Esophagus muscularis mucosa (tissue), 4 donors: ENCODE results near the gene TRABD2B.

Experiments
- EP300 ChIP-seq: sonication (generic); formaldehyde crosslinking; IDR thresholded peaks from one replicate; pipeline ENCODE4 v1.6.1; 2017; ENCODE audit warnings: antibody characterized with exemption
- POLR2A ChIP-seq: fragments of 450-650 bp; IDR thresholded peaks from one replicate; pipeline ENCODE4 v1.6.1; 2017; ENCODE audit warnings: antibody characterized with exemption, moderate library complexity, mild to moderate bottlenecking, low read depth
- TF ChIP-seq, protein P1 (sequence below), 3 experiments: fragments of 200-600 bp in 2 of 3; fragments of 450-650 bp in 1 of 3; sonication (generic) in 2 of 3; IDR thresholded peaks; one replicate each; pipeline ENCODE4 v1.5.1; 2017 to 2019; ENCODE audit warnings: antibody characterized with exemption in 3 of 3, mild to moderate bottlenecking in 2 of 3, moderate library complexity in 1 of 3

DNA sequence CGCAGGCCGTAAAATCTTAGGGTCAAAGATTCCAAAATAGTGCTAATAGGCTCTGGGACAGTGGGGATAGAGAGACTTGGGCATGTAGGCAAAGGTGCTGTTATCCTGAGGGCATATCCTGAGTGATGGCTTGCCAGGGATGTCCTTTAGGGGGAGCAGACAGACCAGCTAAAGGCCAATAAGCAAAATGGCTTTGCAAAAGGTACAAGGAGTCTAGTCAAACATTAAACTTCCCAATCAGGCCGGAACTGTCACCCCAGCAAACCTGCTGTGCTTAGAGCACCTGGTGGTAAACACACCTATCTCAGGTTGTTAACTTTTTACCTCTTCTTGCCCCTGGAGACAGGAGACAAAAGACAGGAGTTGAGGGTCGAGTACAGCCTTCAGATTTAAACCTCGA, 49.1 kb downstream of the TRABD2B start:
- TF ChIP-seq, protein P1, sequence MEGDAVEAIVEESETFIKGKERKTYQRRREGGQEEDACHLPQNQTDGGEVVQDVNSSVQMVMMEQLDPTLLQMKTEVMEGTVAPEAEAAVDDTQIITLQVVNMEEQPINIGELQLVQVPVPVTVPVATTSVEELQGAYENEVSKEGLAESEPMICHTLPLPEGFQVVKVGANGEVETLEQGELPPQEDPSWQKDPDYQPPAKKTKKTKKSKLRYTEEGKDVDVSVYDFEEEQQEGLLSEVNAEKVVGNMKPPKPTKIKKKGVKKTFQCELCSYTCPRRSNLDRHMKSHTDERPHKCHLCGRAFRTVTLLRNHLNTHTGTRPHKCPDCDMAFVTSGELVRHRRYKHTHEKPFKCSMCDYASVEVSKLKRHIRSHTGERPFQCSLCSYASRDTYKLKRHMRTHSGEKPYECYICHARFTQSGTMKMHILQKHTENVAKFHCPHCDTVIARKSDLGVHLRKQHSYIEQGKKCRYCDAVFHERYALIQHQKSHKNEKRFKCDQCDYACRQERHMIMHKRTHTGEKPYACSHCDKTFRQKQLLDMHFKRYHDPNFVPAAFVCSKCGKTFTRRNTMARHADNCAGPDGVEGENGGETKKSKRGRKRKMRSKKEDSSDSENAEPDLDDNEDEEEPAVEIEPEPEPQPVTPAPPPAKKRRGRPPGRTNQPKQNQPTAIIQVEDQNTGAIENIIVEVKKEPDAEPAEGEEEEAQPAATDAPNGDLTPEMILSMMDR (IDR thresholded peaks at IDR 0.05): peak in 1 of 3 experiments; percentile 19
- no peak for TF ChIP-seq POLR2A
- no peak for TF ChIP-seq EP300
